HCEC 1CT (cell line): Measurements from ENCODE around the gene ROR2.

Source experiments
- DNase-seq: peaks from one replicate; pipeline ENCODE4 v3.0.0-alpha.2; 2017

Gene ROR2

DNA sequence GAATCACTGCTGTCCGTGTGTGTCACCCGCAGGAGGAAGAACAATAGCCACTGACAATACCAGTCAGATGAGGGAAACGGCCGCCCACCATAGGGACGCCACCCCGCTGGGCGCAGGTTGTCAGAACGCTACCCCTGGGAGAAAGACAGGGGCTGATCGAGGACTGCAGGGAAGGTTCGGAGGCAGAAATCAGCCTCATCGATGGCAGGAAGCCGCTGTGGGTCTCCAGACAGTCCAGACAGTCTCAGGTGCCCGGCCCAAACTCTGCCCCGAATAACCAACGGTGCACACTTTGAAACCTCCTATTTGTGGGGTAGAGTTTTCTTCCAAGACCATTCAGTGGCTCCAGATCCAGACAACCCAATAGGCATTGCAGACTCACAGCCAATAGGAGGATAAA, 181.5 kb downstream of the ROR2 start:
- DNase-seq, result no peak

DNA sequence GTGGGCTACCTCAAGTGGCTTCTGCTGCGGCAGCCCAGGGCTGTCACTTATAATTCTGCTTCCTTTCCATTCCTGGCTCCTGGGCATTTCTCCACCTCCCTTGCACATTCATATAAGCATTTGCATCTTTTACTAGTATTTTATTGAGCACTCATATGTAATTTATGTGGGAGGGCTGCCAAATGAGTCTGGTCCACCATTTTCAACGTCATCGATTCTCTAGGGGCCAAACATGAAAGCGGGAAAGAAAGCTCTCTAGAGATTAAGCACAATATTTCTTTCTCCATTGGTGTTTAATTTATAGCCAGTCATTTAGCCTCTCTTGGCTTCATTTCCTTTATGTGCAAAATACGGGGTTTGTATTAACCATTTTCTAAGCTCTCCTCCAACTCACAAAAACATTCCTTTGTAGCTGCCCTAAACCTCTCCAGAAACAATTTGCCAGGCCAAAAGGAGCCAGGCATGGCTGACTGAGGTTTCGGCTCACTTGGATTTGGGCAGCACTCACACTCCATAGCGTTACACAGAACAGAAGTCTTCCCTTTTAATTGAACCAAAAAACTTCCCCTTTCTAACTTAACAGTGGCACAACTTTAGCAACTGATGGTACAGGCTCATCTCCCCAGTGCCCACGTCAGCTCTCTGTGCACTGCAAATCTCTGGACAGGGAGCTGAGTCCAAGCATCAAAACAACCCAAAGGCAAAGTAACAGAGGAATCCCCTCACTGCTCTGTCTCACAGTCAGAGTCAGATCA, 183.5 kb downstream of the ROR2 start:
- no peak for DNase-seq

DNA sequence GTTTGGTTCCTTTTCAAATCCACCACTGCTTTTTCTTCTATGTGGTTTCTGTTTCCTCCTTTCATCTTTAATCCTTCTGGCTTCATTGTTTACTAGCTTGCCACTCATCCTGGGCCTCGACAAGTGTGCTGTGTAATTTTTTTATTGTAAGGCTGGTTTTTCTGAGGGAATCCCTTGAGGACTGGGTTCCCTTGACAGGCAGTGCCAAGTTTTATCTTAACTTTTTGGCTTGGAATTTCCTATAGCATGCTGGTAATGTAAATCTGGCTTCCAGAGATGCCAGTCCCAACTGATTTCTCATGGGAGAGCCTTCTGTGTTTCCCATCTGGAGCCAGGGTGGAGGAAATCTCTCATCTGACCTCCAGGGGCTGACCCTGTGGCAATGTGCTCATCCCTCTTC, 184.7 kb downstream of the ROR2 start:
- no peak for DNase-seq

DNA sequence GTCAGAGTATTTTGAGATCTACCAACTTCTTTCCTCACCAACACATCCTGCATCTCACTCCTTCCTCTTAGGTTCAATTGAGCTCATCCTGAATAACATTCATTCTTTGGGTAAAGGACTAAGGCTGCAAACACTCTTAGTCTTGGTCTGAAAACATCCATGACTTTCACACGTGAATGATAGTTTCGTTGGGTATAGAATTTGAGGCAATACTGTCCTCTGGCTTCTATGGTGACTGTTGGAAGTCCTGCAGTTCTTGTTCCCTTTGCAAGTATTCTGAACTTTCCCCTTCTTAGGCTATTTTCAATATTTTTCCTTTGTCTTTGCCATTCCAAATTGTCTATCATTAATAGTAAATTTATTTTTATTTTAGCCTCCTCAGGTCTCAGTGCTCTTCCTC, 185.4 kb downstream of the ROR2 start:
- DNase-seq, result no peak

DNA sequence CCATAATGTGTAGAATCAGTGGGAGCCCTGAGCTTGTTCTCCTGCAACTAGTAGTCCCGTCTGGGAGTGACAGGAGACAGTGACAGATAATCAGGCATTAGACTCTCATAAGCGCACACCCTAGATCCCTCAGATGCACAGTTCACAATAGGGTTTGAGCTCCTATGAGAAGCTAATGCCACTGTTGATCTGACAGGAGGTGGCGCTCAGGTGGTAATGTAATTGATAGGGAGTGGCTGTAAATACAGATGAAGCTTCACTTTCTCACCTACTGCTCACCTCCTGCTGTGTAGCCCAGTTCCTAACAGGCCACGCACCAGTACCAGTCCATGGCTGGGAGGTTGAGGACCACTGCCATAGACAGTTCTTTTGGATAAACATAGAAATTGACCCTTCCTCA, 188.7 kb downstream of the ROR2 start:
- DNase-seq, result no peak

DNA sequence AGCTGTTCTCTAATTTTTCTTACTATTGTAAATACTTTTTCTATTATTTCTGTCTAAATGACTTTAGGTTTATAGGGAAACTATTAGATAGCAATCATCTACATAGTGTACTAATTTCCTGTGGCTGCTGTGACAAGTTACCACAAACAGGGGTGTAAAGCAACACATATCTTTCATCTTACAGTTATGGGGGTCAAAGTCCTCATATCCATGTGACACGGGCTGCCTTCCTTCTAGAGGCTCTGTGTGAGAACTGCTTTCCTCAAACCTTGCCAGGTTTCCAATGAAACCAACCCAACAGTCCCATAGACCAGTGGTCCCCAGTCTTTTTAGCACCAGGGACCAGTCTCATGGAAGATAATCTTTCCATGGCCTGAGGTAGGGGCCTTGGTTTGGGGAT, 189.1 kb downstream of the ROR2 start:
- no peak for DNase-seq

DNA sequence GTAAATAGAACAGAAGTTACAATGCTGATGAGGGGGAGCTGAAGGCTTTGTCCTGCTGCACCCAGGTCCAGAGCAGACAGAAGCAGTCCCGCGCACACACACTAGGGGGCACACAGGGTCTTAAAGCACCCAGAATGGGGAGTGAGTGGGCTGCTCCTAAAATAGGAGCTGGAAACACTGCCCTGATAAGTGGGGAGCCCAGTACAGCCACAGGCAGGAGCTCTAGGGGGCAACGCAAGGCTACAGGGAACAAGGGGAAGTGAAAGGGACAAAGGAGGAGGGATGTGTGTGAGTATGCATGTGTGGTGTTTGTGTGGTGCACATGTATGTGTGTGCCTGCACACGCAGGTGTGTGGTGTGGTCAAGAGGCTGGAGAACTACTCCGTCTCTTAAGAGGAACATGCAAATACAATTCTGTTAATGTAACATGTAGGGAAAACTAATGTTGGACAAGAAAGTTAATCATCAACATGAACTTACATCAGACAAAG, 191.5 kb downstream of the ROR2 start:
- DNase-seq, result peak; percentile 43

DNA sequence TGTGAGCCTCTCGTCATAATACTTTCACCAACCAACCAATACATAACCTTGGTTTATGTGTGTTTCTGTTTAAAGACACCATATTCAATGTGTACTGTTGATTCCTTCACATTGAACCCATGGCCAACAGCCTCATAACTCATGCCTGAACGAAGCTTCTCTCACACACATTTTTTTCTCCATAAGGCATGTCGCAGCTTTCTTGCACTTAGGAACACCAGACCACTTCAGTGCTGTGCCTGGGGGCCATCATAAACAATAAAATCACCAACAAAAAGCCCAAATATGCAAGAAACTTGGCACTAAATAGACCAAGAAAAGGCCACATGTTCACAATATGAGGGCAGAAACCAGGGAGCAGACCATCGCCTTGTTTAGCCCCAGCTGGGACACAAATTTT, 192.2 kb downstream of the ROR2 start:
- DNase-seq, result no peak

DNA sequence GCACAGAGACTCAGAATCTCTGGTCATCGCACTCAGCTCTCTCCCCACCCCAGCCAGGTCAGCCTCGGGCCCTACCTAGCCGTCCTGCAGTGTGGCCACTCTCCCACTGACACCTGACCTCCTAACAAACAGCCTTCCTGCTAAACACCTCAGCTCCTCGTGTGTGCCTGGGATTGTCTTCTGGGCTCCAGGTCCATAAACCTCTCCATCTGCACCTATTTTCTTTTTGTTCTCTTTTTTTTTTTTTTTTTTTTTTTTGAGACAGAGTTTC, 193.6 kb downstream of the ROR2 start:
- no peak for DNase-seq

DNA sequence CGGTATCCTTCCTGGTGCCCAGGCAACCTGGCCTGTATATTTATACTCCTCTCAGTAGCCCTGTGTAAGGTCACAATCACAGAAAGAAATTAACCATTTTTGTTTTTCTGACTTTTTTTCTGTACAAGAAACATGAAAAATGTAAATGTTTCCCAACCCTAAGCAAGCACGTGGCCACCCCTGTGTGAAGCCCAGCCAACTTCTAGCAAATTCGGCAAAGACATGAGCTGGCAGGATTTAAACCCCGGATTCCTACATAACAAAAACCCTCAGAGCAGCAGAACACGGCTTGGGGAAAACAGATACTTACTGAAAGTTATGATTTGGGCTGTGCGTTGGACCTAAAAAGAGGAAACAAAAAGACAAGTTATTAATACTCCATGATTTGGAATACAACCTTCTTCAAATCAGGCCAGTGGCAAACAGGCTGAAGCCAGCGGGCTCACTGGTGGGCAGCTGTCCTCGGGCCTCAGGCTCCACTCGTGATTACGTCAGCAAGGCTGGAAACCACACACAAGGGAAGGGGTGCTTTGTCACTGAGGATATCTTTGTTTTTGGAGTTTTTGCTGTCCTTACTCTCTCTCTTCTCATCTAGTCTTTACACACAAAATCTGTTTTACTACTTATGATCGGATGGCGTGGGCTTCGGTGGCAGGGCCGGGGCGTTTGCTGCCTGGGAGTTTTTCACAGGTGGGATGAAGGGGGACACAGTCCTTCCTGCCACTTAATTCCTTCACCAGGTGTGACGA, 194.1 kb downstream of the ROR2 start:
- no peak for DNase-seq

DNA sequence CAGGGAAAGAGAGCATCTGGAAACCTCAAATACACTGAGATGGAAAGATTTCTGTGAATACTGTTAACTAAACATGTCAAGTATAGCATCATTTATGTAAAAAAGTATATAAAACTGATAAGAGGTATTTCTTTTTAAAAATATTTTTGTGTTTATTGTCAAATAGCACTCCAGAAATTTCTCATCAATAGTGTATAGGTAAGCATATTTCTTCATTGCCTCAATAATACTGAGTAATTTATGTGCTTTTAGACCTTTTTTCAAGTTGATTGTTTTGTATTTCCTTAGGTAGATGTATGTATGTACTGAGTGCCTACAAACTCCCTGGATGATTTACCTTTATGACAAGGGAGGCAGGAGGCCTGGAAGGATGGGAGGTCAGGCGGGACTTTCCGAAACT, 196.3 kb downstream of the ROR2 start:
- DNase-seq, result no peak

DNA sequence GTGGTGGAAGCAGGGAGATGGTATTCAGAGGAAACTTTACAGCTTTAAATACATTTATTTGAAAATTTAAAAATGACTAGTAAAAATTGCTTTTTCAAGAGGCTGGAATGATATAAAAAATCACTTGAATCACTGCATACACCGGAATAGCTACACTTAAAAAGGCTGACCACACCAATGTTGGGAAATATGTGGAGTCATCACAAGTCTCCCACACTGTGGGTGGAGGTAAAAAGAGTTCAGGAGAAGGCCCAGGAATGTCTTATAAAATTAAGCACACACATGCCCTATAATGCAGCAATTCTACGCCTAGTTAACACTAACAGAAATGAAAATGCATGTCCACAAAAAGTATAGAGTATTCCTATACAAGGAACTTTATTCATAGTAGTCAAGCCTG, 198.1 kb downstream of the ROR2 start:
- DNase-seq, result peak; percentile 42

DNA sequence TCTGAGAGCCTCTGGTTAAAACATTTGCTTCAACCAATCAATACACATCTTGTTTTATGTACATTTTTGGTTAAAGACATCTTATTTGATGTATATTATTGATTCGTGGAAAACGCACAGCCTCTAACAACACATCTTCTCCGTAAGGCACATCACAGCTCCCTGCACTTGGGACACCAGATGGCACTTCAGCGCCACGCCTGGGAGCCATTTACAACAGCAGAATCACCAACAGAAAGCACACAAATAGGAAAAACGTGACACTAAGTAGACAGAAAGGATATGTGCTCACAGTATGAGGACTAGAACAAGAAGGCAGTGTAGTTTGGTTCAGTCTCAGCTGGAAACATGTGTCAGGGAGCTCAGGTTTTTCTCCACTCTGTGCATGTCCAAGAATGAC, 199.7 kb downstream of the ROR2 start:
- no peak for DNase-seq

DNA sequence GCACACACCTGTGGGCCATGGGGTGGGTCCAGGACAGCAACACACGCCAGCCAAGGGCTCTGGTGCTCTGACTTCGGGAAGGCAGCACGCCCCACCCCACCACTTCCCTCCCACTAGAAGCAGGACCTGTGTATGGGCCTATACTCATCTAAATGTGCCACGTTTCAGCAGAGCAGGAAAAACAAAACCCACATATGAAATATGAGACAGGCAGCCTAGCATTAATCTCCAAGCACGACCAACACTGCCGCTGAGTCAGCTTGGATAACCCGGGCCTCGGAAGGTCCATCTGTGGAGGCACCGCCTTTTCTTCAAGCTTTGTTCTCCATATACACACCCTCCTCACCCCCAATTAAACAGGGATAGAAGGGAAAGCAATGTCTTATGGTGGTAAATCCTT, 203.1 kb downstream of the ROR2 start:
- DNase-seq, result peak; percentile 28

DNA sequence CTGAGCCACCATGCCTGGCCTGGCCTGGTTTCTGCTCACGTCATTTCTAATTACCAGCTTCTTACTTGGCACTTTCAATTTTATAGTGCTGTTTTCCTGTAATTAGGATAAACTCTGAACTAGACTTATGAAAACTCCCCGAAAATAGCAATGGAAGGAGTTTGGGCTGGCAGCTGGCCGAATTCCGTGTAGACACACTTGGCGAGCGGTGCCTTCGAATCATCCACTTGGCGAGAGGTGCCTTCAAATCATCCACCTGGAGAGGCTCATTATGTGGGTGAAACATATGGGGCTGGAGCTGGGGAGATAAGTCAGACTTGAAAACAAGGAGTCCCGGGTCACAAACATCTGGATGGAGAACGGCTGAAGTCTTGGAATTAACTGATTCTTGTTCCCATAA, 203.7 kb downstream of the ROR2 start:
- no peak for DNase-seq

DNA sequence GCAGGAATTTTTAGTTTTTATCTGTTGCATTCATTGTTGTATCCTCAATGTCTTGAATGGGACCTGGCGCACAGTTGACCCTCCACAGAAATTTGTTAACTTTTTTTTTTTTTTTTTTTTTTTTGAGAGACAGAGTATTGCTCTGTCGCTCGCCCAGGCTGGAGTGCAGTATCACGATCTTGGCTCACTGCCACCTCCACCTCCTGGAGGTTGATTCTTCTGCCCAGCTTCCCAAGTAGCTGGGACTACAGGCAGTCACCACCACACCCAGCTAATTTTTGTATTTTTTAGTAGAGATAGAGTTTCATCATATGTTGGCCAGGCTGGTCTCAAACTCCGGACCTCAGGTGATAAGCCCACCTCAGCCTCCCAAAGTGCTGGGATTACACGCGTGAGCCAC, 205.9 kb downstream of the ROR2 start:
- no peak for DNase-seq

DNA sequence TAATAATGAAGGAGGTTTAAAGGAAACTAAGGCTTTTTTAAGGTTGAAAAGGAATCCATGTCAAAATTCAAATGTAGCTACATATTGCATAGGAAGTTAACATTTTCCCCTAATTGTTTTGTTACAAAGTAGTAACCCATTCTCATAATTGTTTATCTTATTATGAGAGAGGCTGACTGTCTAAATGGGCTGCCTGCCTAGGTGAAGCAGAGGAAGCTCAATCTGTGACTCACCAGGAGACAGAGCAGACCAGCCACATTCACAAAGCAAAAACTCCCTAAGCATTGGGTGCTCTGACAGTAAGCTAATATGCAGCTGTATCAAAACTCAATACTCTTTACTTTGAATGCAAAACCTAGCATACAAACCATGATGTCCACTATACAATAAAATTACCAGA, 208.5 kb downstream of the ROR2 start:
- DNase-seq, result peak; percentile 52

DNA sequence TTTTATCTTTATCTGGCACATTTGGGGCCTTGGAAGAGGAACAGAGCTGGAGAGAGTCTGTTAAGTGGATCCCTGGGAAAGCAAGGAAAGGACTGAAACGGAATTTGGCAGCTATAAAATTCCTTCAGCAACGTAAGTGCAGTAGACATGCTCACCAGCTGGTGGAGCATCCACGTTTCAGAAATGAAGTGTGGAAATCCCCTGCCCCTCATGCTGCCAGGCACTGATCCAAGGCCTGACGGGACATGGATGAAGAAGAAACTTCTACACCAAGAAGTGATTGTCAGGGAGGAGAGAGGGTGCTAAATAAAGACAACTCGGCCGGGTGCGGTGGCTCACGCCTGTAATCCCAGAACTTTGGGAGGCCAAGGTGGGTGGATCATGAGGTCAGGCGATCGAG, 209.3 kb downstream of the ROR2 start:
- DNase-seq, result no peak

DNA sequence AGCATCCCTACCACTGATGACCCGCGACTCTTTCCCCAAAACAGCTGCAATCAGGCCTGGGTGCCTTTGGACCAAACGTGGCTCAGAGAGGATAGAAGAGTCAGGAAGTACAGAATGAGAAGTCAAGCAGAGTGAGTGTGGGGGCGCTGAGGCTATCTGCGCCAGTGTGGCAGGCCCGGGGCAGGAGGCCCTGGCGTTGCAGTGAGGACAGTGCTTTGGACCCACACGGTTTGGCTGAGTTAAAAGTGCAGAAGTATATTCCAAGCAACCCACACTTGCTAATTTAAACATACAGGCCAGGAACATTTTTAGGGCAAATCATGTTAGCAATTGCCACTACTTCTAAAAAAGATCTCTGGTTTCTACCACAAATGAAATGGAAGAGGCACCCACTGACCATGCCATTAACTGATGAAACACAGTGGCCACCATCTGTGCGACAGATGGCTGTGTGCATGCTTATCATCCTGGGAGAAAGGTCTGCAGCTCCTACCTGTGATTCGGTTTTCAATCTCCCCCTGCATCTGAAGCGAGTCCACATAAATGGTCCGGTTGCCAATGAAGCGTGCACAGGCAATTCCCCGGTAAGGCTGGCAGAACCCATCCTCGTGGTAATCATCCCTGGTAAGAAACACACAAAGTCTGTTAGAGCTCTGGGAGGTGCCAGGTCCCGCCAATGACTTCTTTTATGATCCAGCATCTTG, 213.0 kb downstream of the ROR2 start:
- DNase-seq, result no peak

DNA sequence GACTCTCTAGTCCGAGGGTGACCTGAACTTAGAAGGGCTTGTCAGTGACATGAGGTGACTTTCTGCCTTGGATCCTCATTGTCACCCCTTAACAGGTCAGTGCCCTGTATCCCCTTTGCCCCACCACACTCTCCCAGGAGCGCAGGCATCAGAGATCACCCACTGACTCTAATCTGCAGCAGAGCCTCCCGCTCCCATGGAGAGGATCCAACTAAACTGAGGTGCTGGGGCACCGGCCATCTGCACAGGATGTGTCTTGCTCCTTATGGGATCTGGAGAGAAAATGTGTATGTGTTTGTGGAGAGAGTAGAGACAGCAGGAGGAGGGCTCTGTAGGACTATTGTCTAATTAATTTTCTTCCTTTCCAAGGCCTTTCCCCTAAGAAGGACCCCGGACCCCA, 213.7 kb downstream of the ROR2 start:
- no peak for DNase-seq

DNA sequence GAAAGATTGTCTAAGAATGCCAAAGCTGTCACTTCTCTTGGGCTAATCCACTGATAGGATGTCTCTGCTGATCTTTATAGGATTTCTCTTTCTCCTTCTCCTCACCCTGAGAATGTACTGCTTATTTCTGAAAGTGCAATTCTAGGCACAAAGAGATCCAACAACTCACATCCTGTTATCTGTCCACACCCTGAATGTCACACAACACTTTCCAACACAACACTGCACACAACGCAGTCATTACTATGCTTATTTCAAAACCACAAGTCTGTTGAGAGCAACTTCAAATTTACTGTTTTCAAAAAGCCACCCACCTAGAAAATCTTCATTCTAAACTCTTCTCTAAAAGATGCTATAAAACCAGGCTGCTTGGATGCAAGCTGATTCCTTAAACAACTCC, 215.0 kb downstream of the ROR2 start:
- DNase-seq, result no peak

DNA sequence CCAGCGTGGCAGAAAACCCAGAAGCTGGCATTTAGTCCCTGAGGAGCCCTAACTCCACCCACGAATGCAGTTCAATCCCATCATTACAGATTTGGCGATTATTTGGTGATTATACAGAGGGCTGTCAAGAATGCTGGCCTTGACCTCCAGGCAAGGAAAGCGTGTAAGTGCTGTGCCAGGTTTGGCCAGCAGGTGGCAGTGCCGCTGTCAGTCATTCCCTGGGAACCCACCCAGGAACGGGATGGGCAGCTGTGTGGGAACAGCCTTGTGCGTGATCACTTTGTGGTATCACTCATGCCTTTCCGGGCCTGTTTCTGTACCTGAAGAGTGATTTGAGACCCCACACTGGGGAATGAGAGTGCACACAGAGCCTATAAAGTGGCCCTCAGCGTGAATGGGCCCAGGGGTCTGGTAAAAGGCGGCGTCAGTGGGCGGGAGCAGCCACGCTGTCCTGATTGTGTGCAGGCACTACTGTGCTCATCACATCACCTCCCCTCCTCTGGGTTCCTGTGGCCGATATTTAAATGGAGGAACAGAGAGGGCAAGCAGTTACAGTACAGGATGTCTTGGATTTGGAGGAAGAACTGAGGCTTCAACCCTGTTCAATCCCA, 215.6 kb downstream of the ROR2 start:
- DNase-seq, result peak; percentile 26

DNA sequence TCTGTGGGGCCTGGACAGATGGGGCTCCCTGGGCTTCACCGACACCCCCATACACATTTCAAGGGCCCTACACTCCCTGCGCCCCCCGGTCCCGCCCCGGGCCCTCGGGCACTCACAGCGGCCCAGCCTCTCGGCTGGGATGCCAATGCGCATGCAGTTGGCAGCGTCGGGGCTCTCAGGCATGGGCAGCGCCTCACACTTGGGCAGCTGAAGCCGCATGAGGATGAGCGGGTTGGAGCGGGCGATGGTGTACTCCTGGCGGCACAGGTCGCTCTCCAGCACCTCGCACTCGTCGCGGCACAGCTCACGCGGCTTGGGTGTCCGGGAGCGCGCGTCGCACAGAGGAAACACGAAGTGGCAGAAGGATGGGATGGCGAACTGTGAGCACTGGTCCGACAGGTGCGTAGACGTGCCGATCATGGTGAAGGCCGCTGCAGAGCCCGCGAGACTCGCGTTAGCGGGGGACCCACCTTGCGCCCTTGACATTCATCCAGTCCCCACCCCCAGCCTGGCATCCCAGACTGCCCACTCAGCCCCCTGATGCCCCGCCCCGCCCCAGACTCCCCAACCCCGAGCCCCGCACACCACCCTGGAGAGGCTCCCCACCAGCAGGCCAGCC, 216.9 kb downstream of the ROR2 start:
- DNase-seq, result no peak
